ENCODE results near the gene NUMBL. TPM values are rescaled to one million over a fixed set of nuclear protein-coding genes. Genes with fewer than 3 reads are reported as not detected.

NUMBL gene
- total RNA-seq, 1 donor from 2014 or later, result 16.9 TPM

- DNase-seq (no peak), ATAC-seq (no peak)
- intact Hi-C loops (cut with micrococcal nuclease), result no loop called here
These were observed 2.8 kb upstream of the NUMBL start for GRCh38 chr19:40693150-40693788.

- intact Hi-C loops (cut with micrococcal nuclease), result no loop called here
- DNase-seq, result no peak
- ATAC-seq, result no peak
These were observed 1.7 kb upstream of the NUMBL start for GRCh38 chr19:40692212-40692551.

- ATAC-seq, result no peak
- intact Hi-C loops (cut with micrococcal nuclease), result no loop called here
- peak; percentile 42 for DNase-seq
These were observed 1.2 kb upstream of the NUMBL start for GRCh38 chr19:40691421-40692211.

GRCh38 chr19:40690693-40691420 lies 406 bp upstream of the NUMBL start:
- DNase-seq (peak; percentile 98), ATAC-seq (peak; percentile 91)
- intact Hi-C loops (cut with micrococcal nuclease), result no loop called here

- peak; percentile 58 for DNase-seq
- no peak for ATAC-seq
- intact Hi-C loops (cut with micrococcal nuclease), result no loop called here
These were observed 957 bp downstream of the NUMBL start for GRCh38 chr19:40689339-40690049.

- no peak for ATAC-seq
- no peak for DNase-seq
- intact Hi-C loops (cut with micrococcal nuclease), result no loop called here
These were observed 1.5 kb downstream of the NUMBL start for GRCh38 chr19:40688987-40689338.

GRCh38 chr19:40688309-40688708 lies 2.1 kb downstream of the NUMBL start:
- ATAC-seq, result no peak
- DNase-seq, result no peak
- intact Hi-C loops (cut with micrococcal nuclease), result no loop called here

GRCh38 chr19:40687525-40688016 lies 2.9 kb downstream of the NUMBL start:
- intact Hi-C loops (cut with micrococcal nuclease), result no loop called here
- peak; percentile 91 for DNase-seq
- ATAC-seq, result peak; percentile 54

GRCh38 chr19:40686882-40687524 lies 3.4 kb downstream of the NUMBL start:
- intact Hi-C loops (cut with micrococcal nuclease), result no loop called here
- ATAC-seq (no peak), DNase-seq (no peak)

- ATAC-seq (no peak), DNase-seq (no peak)
- intact Hi-C loops (cut with micrococcal nuclease), result no loop called here
These were observed 4.9 kb downstream of the NUMBL start for GRCh38 chr19:40685563-40685962.

GRCh38 chr19:40685016-40685526 lies 5.4 kb downstream of the NUMBL start:
- ATAC-seq (no peak), DNase-seq (no peak)
- intact Hi-C loops (cut with micrococcal nuclease), result no loop called here

GRCh38 chr19:40684280-40684679 lies 6.2 kb downstream of the NUMBL start:
- intact Hi-C loops (cut with micrococcal nuclease), result no loop called here
- ATAC-seq (no peak), DNase-seq (no peak)

- intact Hi-C loops (cut with micrococcal nuclease), result no loop called here
- DNase-seq (no peak), ATAC-seq (no peak)
These were observed 7.0 kb downstream of the NUMBL start for GRCh38 chr19:40683437-40683836.

GRCh38 chr19:40682431-40682964 lies 8.0 kb downstream of the NUMBL start:
- no peak for ATAC-seq
- intact Hi-C loops (cut with micrococcal nuclease), result no loop called here
- no peak for DNase-seq

GRCh38 chr19:40681039-40681438 lies 9.4 kb downstream of the NUMBL start:
- DNase-seq (no peak), ATAC-seq (no peak)
- intact Hi-C loops (cut with micrococcal nuclease), result no loop called here

- intact Hi-C loops (cut with micrococcal nuclease), result no loop called here
- DNase-seq, result no peak
- ATAC-seq, result no peak
These were observed 13.3 kb downstream of the NUMBL start for GRCh38 chr19:40677156-40677555.

- no peak for DNase-seq
- intact Hi-C loops (cut with micrococcal nuclease), result no loop called here
- no peak for ATAC-seq
These were observed 16.2 kb downstream of the NUMBL start for GRCh38 chr19:40674291-40674690.

- ATAC-seq, result no peak
- no peak for DNase-seq
- intact Hi-C loops (cut with micrococcal nuclease), result no loop called here
These were observed 17.1 kb downstream of the NUMBL start for GRCh38 chr19:40673397-40673796.

Data from left ventricle myocardium superior (tissue), 1 donor.